KG1 (cell line): ENCODE data around the gene BTBD2.

Experiments
- DNase-seq: peaks from one replicate; lab custom pipeline; 2025; lab: John Stamatoyannopoulos, UW

The BTBD2 gene

GRCh38 chr19:2050991-2051772 lies 35.7 kb upstream of the BTBD2 start, which contains the start of gene MKNK2:
Gene MKNK2, minus strand, starts transcription at chr19:2051244. Its CDS starts 393 bp downstream, at chr19:2050851.
- DNase-seq, result peak; percentile 92

GRCh38 chr19:2050349-2050990 lies 35.0 kb upstream of the BTBD2 start:
- no peak for DNase-seq

GRCh38 chr19:2049741-2050348 lies 34.3 kb upstream of the BTBD2 start:
- peak; percentile 54 for DNase-seq

GRCh38 chr19:2048959-2049740 lies 33.6 kb upstream of the BTBD2 start:
- DNase-seq, result no peak

GRCh38 chr19:2048104-2048958 lies 32.8 kb upstream of the BTBD2 start:
- no peak for DNase-seq

- DNase-seq, result no peak
Observed at GRCh38 chr19:2047449-2048103, 32.1 kb upstream of the BTBD2 start.

GRCh38 chr19:2047076-2047448 lies 31.5 kb upstream of the BTBD2 start:
- DNase-seq, result no peak

- DNase-seq, result no peak
Observed at GRCh38 chr19:2046046-2046907, 30.8 kb upstream of the BTBD2 start.

GRCh38 chr19:2045501-2046045 lies 30.1 kb upstream of the BTBD2 start:
- DNase-seq, result no peak

GRCh38 chr19:2044709-2045500 lies 29.4 kb upstream of the BTBD2 start:
- no peak for DNase-seq

GRCh38 chr19:2043961-2044708 lies 28.6 kb upstream of the BTBD2 start:
- no peak for DNase-seq

GRCh38 chr19:2043251-2043641 lies 27.7 kb upstream of the BTBD2 start:
- DNase-seq, result no peak

- DNase-seq, result no peak
Observed at GRCh38 chr19:2042485-2043250, 27.2 kb upstream of the BTBD2 start.

- peak; percentile 52 for DNase-seq
Observed at GRCh38 chr19:2041683-2042484, 26.4 kb upstream of the BTBD2 start.

GRCh38 chr19:2041433-2041682 lies 25.8 kb upstream of the BTBD2 start:
- no peak for DNase-seq

GRCh38 chr19:2040647-2041432 lies 25.3 kb upstream of the BTBD2 start:
- DNase-seq, result no peak
